Stimulated activated CD8-positive, alpha-beta memory T cell treated with anti-CD3 and anti-CD28 coated beads, Interleukin-15, amount 100 ng/mL, for 4 hours (primary cell): ENCODE results near the gene CEACAM4.
"Not testable (repeated sequence)": the region's sequence is repeated elsewhere in the genome, so short reads cannot be mapped to it uniquely, and the experiment has no call there.

Experiments
- DNase-seq, 2 donors: peaks; one replicate each; pipeline ENCODE4 v3.0.0-alpha.2; 2020; ENCODE audit warnings: low read depth in 2 of 2

Gene CEACAM4

DNA sequence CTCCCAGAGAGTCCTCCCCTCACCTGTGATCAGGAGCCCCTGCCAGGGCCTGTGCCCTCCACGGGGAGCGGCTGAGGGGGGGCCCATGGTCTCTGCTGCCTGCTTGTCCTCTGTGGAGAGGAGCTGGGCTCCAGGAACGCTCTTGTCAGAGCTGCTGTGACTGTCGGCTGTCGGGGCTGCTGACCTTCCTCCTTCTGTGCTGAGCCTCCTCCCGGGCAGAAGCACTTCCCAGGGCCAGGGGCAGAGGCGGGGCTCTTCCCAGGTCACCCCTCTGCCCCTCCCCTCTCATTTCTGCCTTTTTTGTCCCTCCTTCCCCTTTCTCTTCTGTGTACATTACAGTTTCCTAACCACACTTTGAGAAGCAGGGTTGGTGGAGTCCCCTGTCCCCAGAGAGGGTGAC, at the start of gene CEACAM4:
Gene CEACAM4, minus strand, starts transcription at position 198 of the 400 bp plus-strand sequence. Its CDS starts 111 bp downstream, at position 87.
- no peak for DNase-seq

DNA sequence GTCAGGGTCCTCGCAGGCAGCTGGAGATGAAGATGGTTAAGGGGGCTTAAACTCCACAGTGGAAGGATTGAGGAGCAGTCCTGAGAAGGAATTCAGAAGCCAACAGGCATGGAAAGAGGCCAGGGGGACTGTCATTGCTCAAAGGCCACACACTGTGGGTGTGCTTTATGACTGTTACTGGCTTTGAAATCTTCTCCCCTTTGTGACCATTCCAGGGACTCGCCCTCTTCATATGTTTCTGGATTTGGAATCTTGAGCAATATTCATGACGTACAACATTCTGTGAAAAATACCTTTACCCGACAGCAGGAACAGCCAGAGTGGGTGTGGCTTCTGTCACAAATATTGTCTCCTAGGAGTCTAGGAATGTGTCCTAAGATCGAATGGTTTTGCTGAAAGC, 44.6 kb upstream of the CEACAM4 start:
- no peak for DNase-seq

DNA sequence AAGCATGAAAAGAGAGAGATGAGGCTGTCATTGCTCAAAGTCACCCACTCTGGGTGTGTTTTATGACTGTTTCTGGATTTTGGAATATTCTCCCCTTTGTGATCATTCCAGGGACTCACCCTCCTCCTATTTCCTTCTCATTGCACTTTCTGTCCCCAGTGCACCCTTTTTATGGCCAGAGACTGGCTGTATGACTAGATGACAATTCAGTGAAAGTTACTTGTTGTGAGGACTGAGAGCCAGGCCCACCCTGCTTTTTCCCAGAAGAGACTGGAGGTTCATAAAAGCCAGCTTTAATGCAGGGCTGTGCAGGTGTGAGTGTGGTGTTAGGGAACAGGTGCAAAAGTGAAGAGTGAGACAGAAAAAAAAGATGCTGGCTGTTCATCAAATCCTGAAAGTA, 43.9 kb upstream of the CEACAM4 start:
- DNase-seq, result no peak

DNA sequence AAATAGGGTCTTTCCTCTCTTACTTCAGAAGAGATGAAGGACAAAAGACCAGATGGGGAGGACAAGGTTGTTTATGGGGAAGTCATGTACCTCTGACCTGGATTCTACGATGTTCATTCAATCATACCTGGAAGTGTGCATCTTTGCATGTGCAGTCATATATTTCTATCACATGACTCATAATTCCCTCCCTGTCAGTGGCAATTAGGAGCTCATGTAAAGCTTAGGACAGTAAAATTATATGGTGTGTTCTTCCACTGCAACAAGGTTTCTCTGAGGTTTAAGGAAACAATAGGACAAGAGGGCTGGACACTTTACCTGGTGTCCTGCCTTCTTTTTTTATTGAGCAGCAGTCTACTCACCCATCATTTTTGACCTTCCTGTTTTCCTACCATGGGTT, 41.4 kb upstream of the CEACAM4 start:
- DNase-seq, result no peak

DNA sequence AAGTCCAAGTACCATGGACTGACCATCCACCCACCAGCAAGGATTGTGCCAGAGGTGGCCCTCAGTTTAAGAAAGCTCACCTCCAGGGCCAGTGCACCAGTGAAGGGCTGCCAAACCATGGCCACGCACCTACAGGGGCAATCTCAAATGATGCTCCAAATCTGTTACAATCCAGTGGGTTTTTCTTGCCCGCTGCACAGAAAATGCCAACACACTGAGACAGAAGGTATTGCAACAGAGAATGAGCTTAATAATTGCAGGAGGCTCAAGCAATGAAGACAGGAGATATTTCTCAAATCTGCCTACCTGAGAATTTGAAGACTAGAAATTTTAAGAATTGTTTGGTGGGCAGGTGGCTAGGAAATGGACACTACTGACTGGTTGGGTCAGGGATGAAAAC, 39.2 kb upstream of the CEACAM4 start:
- DNase-seq, result no peak

DNA sequence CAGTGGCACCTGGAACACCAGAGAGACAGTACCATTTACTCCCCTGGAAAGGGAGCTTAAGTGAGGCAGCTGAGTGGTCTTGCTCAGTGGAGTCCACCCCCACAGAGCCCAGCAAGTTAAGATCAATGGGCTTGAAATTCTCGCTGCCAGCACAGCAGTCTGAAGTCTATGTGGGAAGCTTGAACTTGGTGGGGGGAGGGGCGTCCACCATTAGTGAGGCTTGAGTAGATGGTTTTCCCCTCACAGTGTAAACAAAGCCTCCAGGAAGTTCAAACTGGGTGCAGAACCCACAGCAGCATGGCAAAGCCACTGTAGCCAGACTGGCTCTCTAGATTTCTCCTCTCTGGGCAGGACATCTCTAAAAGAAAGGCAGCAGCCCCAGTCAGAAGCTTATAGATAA, 30.3 kb upstream of the CEACAM4 start:
- DNase-seq, result no peak

DNA sequence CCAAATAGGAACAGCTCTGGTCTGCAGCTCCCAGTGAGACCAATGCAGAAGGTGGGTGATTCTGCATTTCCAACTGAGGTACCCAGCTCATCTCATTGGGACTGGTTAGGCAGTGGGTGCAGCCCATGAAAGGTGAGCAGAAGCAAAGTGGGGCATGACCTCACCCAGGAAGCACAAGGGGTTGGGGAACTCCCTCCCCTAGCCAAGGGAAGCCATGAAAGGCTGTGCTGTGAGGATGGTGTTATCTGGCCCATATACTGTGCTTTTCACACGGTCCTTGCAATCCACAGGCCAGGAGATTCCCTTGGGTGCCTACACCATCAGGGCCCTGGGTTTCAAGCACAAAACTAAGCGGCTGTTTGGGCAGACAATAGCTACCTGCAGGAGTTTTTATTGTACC, 29.9 kb upstream of the CEACAM4 start:
- DNase-seq, result not testable (repeated sequence)

DNA sequence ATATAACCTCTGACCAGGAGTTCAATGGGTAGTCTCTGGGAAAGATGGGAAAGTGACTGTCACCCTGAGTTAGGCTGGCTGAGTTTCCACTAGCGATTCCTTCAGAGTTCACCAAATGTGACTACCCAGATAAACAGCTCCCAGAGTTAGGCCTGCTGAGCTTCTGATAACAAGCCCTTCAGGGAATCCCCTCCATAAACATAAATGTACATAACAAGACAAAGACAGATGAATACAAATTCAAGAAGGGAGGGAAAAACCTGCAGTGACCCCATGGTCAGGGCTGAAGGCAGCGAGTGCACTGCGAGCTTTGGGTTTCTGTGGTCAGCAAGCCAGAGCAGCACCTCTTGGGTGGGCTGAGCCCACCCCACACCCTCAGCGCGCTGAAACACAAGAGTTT, 25.4 kb upstream of the CEACAM4 start:
- DNase-seq, result no peak

DNA sequence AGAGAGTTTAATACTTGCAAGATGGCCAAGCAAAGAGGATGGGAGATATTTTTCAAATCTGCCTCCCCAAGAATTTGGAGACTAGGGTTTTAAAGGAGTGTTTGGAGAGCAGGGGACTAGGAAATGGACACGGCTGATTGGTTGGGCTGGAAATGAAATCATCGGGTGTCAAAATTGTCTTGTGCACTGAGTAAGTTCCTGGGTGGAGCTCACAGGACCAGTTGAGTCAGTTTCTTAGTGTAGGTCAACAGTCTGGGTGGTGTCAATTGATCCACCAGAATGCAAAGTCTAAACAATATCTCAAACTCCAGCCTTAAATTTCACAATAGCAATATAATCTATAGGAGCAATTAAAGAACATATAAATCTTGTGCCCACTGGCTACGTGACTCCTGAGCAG, 23.0 kb upstream of the CEACAM4 start:
- no peak for DNase-seq

DNA sequence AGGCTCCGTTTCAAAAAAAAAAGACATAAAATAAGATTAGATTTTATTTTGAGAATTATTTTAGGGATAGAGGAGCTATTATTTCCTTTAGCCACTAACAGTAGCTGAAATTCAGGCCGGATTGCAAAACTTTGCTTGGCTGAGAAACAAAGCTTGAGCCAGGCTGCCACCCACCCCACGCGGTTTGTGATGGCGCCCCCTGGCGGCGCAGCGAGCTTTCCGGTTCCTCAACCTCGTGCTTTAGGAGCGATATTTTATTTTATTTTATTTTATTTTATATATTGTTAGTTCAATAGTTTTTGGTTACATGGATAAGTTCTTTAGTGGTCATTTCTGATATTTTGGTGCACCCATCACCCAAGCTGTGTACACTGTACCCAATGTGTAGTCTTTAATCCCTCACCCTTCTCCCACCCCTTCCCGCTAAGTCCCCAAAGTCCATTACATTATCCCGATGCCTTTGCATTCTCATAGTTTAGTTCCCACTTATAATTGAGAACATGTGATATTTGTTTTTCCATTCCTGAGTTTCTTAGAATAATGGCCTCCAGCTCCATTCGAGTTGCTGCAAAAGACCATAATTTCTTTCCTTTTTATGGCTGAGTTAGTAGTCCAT, 19.8 kb upstream of the CEACAM4 start:
- no peak for DNase-seq

DNA sequence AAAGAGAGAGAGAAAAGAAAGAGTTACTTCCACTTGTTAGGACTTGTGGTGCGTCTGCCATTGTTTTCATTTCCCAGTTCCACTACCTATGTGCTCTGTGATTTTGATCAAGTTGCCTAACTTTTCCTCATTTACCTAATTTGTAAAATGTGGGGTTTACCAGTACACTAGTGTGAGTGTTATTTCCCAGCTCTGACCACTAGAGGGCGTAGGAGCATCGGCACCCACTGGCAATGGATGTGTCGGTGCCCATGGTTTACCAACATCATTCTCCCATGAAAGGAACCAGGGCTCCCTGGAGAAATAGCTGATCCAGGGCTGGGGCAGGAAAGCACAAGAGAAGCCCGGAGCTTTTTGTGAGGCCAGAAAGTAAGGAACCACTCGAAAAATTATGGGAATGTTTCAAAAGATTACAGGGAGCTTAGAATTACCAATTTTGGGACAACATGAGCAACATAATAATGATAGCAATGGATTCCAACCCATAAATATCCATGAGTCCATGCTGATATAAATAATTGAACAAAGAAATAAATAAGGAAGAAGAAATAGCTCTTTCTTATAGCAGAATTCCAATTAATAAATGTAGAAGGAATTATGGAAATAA, 15.1 kb upstream of the CEACAM4 start:
- DNase-seq, result peak; percentile 22 to 54

DNA sequence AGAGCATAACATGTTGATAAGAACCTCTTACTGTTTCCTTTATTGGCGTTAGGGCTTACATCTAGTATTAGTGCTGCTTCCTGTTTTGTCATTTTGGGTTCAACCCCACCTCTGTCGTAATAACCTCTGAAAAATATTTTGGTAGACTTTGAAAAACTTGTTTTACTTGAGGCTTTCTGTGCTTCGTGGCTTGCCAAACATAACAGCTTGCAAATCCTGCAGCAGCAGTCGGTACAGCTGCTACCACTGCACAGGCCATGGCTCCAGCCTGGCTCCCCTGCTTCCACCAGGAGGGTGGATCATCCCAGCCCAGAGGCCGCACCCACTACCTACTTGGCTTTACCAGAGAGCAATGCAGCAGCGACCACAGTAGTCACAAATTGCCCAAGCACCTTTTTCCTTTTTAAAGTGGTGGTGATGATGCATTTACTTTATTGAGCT, 11.8 kb upstream of the CEACAM4 start:
- no peak for DNase-seq

DNA sequence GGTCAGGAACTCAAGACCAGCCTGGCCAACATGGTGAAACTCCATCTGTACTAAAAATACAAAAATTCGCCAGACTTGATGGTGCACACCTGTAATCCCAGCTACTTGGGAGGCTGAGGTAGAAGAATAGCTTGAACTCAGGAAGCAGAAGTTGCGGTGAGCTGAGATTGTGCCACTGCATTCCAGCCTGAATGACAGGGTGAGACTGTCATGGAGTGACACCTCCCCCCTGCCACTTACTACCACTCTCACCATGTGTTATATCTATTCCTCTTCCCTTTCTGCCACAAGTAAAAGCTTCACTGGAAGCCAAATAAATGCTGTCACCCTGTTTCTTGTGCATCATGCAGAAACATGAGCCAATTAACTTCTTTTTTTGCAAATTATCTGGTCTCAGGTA, 10.6 kb upstream of the CEACAM4 start:
- DNase-seq, result no peak

DNA sequence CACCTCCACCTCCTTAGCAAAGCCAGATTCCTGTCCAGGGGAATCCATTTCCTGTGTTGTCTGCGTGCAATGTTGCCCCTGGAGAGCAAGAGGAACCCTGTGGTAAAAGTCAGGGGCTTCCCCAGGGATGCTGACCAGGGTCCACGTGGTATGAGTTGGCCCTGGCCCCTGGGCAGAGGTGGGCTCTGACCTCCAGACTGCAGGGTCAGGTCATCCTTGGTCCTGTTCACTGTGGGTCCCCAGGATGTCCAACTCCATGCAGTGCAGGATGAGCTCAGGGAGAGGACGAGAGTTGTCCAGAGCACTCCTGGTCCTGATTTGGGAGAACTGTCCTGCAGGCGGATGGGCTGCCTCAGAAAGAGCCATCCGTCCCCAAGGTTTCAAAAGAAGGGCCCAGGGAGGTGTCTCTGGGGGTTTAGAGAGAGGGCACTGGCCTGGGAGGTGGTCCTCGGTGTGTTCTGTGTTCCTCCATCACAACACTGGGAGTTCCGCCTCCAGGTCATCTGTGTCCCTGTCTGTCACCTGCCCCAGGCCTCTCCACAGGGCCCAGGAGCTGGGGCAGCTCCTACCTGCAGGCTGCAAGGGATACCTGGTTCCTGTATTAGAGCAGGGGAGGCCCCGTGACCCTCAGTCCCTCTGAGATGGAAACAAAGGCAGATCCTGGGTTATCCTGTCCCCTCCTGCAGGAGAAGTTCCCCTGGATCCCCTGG, 1.2 kb upstream of the CEACAM4 start:
- no peak for DNase-seq

DNA sequence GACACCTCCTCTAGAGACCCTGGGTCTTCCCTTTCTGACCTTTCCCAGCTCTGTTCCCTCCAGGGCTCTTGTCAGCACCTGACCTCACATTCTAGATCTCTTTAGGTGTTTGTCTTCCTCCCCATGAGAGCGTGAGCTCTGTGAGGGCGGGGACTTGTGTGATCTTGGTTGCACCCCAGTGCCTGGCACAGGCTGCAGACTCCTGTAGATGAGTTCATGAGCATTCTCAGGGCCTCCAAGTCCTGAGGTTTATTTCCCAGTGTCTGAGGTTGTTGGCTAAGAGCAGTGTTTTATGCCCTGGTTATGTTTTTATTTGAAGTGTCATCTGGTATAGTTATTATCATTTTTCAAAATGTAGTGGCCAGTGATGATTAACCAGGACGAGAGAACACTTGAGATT, 596 bp downstream of the CEACAM4 start:
- no peak for DNase-seq

DNA sequence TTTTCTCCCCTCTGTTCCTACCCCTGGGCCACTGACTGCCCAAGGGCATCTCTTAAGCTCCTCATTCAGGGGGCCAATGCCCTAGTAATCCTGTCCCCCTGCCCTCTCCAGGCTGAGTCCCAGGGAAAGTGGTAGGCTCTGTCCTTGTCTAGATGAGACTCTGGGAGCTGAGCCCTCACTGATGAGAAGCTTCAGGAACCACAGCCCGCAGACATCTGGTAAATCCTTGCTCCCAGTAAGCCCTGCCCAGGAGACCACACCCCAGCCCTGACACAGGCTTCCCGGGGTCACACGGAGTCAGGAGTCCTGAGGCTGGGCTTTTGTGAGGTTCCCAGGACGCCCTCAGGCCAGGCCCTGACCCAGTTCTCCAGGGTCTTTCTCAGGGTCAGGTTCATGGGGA, 1.9 kb downstream of the CEACAM4 start:
- no peak for DNase-seq

DNA sequence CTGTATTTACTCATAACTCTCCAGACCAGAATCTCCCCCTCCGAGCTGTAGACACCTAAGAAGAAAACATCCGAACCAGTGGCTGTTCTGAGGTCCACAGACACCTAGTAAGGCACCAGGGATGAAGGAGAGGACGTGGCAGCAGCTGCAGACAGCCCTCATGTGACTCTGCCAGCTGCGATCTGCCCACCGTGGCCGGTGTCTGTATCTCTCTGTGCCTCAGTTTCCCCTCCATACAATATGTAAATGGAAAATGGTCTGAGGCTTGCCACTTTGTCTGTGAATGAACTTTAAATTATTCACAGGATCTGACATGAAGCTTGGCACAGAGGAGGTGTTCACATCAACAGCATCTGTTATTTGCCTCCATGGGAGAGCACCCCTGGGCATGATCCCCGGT, 2.4 kb downstream of the CEACAM4 start:
- DNase-seq, result no peak

DNA sequence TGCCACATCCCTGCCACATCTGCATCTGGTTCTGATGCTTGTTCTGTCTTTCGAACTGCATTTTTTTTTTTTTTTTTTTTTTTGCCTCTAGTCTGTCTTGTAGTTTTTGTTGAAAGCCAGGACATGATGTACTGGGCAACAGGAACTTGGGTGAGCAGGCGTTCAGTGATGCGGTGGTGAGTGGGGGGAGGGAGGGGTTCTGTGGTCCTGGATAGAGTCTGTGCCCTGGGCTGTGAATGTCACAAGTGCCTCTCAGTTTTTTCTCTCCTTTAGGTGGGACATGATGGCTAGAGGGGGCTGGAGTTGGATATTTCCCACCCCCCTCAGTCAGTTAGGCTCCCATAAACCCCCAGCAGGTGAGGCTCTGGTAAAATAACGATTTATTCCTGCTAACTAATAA, 3.5 kb downstream of the CEACAM4 start:
- DNase-seq, result no peak

DNA sequence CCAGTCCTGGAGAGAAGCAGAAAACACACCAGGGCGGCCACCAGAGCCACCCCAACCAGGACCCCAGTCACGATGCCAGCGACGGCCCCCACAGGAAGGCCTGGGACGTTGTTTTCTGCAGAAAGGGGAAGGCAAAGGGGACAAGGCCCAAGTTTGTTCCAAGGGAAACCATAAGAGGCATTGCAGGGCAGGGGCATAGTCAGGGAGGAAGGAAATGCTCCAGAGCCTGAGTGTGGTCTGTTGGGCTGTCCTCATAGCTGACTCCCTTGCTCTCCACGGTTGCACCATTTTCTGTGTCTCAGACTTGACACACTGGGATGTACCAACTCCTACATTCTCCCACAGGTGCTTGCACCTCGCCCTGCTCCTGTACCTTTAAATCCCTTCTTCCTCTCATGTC, 5.2 kb downstream of the CEACAM4 start:
- no peak for DNase-seq

DNA sequence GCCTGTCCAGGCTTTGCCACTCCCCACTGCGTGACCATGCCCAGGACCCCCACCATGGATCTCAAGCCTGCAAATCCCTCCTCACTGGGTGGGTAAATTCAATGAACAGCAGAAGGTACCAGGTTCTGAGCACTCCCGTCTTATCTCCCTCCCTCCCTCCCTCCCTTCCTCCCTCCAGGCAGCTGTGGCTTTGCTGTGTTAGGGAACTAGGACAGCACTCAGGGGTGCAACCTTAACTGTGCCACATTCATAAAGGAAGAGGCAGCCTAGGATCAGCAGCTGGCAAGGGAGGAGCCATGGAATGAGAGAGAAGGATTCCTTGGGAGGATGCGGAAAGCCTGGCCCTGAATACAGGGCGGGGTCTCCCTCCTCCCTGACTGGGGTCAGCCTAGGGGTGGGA, 5.6 kb downstream of the CEACAM4 start:
- DNase-seq, result no peak

DNA sequence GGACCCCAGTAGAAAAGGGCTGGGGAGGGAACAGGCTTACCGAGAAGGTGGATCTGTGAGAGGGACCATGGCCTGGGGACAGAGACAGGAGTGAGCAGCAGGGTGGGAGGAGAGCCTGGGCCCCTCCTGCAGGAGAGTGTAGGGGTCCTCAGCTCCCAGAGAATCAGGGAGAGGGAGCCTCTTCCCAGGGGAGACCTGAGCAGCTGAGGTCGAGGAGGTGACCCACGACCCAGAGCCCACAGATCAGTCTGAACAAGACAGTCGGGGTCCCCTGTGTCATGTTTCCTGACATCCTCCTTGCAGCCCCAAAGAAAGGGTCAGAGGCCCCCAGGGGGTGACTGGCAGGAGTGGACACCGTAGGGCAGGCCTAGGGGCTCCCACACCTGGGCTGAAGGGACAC, 6.7 kb downstream of the CEACAM4 start:
- no peak for DNase-seq

DNA sequence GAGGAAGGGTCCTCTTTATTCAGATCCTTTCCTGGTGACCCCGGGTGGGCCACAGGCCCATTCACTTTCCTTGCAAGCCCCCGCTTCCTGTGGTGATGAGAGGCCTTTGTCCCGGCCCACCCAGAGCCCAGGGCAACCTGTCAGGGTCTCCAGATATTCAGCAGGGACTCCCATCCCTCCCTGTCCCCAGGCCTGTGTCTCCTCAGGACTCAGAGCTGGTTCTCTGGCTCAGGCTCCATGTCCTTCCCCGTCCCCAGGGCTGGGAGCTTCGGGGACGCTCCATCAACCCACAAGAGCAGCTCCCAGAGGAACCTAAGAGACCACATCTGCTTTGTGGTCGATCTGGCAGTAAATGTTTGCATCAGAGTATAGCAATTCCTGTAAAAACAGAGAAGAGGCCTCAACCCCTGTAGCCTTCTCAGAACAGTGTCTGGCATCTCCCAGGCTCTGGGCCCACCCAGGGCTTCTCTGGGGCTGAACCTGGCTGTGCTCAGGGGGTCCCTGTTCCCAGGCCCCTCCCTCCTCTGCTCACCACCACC, 7.8 kb downstream of the CEACAM4 start:
- DNase-seq, result no peak
